SH-SY5Y (cell line): ENCODE results near the gene STX1B.

Source experiments
- GATA2 ChIP-seq: IDR thresholded peaks from 2 replicates; pipeline ENCODE4 v1.6.1; 2011; ENCODE audit warnings: mild to moderate bottlenecking, low read depth, low read length
- GATA3 ChIP-seq: IDR thresholded peaks from 2 replicates; pipeline ENCODE4 v1.6.1; 2011; ENCODE audit warnings: low read depth, mild to moderate bottlenecking, low read length, moderate library complexity

DNA sequence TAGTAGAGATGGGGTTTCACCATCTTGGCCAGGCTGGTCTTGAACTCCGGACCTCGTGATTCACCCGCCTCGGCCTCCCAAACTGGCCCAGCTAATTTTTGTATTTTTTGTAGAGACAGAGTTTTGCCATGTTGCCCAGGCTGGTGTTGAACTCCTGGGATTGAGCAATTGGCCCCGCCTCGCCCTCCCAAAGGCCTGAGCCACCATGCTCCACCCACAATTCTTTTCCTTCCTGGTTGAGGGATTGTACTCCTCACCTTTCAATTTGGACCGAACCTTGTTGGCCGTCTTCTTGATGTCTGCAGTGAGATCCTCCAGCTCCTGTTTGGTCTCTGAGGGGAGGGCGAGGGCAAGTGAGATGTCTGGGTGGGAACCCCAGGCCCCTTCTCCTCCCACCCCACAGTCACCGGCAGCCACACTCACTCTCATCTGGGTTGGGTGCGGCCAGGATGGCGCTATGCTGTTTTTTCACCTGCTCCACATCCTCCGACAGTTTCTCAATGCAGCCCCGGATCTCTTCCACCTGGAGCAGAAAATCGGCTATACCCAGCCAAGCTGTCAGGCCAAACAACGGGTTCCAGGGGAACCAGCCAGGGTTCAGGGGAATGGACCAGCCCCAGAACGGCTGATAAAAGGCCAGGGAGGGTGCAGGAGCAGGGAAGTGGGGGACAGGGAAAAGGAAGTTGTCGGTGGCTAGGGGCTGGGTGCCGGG, 9.6 kb downstream of the STX1B start:
- TF ChIP-seq GATA3, result no peak
- TF ChIP-seq GATA2, result no peak
